HFFc6 (cell line): ENCODE data around the gene VPS33B. TPM values are rescaled to one million over a fixed set of nuclear protein-coding genes. Genes with fewer than 3 reads are reported as not detected.

Source experiments
- DNase-seq: peaks from one replicate; pipeline ENCODE4 v3.0.0-alpha.2; 2018
- H3K27ac Mint-ChIP-seq: 2 replicates; pipeline ENCODE4 v1.8.0; 2020; ENCODE audit warnings: mild to moderate bottlenecking, mixed read lengths
- H3K27me3 Mint-ChIP-seq: 2 replicates; pipeline ENCODE4 v1.8.0; 2021; ENCODE audit warnings: mild to moderate bottlenecking, moderate library complexity, mixed read lengths; ENCODE audit not compliant: insufficient read depth
- H3K36me3 Mint-ChIP-seq: 2 replicates; pipeline ENCODE4 v1.8.0; 2021; ENCODE audit warnings: low read depth, mixed read lengths
- H3K4me1 Mint-ChIP-seq: 2 replicates; pipeline ENCODE4 v1.8.0; 2020; ENCODE audit warnings: low read depth, mixed read lengths
- H3K4me3 Mint-ChIP-seq: 2 replicates; pipeline ENCODE4 v1.8.0; 2020; ENCODE audit warnings: mild to moderate bottlenecking, moderate library complexity, mixed read lengths
- H3K9me3 Mint-ChIP-seq: 2 replicates; pipeline ENCODE4 v1.8.0; 2020; ENCODE audit warnings: mild to moderate bottlenecking, mixed read lengths
- long read RNA-seq: library from polyadenylated mRNA; unstranded; transcript quantifications from one replicate; pipeline ENCODE4 v2.0.0, GENCODE V29; 2019
- total RNA-seq, 6 experiments: library from RNA; stranded (reverse); fragmentation: NEBNext Ultra II Directional; extraction: Animal tissue kit (Norgen Biotek cat#: 25700); gene quantifications; 2 replicates in 1 of 6; 3 replicates in 5 of 6; pipeline ENCODE4 v1.2.3, GENCODE V29; 2021
- TF ChIP-seq, protein P1 (sequence below): fragments of 200-600 bp; sonication (generic); IDR thresholded peaks from 2 replicates; pipeline ENCODE4 v1.5.0; 2021; ENCODE audit warnings: antibody characterized with exemption, mild to moderate bottlenecking

Gene VPS33B
- total RNA-seq: 10 to 100 TPM; 12.7 to 18.8 (median 16.2) TPM
- long read RNA-seq, transcript VPS33B-201 (23 exons, 2,767 nt): major isoform, 13 of 18 reads
- long read RNA-seq, partial matches to known transcripts: 3 of 18 reads
- long read RNA-seq, other reads (novel, unspliced or antisense): 0 of 18 reads

DNA sequence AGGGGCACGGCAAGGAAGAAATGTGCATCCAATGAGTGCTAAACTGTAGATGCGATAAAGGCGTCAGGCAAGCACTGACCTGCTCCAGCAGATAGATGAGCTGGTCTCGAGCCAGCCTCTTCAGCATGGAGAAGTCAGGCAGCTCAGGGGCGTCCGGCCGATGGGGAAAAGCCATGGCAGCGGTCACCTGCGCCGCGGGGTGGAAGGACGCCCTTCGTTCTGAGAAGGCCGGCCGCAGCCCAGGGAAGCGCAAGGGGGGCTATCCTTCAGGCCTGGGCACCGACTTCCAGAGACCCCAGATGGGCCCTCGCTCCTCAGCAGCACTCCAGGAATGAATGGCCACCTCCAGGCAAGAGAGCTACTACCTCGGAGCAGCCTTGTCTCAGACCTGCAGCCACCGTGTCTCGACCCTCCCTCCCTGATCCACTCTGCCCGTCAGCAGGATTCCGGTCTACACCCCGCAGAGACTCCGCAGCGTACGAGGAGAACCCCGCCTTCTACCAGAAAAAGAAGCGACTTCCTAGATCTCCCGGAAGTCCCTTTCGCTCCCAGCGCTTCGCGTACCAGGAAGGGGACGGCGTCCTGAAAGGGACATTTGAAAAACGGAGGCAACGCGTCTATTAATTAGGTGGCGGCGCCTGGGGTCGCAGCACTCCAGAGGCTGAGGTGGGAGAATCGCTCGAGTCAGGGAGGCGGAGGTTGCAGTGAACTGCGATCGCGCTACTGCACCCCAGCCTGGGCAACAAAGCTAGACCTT is at the start of gene VPS33B:
TSS of gene VPS33B (minus strand) at position 520 of the 757 bp plus-strand sequence. CDS start at position 175, 345 bp downstream.
- H3K27ac Mint-ChIP-seq: peak within 1 kb of the TSS; percentile 69
- TF ChIP-seq, protein P1, sequence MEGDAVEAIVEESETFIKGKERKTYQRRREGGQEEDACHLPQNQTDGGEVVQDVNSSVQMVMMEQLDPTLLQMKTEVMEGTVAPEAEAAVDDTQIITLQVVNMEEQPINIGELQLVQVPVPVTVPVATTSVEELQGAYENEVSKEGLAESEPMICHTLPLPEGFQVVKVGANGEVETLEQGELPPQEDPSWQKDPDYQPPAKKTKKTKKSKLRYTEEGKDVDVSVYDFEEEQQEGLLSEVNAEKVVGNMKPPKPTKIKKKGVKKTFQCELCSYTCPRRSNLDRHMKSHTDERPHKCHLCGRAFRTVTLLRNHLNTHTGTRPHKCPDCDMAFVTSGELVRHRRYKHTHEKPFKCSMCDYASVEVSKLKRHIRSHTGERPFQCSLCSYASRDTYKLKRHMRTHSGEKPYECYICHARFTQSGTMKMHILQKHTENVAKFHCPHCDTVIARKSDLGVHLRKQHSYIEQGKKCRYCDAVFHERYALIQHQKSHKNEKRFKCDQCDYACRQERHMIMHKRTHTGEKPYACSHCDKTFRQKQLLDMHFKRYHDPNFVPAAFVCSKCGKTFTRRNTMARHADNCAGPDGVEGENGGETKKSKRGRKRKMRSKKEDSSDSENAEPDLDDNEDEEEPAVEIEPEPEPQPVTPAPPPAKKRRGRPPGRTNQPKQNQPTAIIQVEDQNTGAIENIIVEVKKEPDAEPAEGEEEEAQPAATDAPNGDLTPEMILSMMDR: no peak

DNA sequence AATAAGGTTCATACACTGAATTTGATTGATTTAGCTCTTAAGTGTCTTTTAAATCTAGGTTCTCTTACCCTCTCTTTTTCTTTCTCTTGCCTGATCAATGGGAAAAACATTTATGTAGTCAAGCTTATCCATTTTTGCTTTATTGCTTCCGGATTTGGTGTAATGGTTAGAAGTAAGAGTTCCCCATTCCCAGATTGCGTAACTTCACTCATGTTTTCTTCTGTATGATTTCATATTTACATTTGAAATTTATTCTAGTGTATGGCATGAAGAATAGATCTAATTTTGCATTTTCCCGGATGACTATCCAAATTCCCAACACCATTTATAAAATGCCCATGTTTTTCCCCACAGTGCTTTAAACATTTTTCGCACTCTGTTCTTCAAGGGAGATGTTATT is 49.8 kb upstream of the VPS33B start:
- no peaks in the 10 kb centered on the region for H3K9me3 Mint-ChIP-seq
- TF ChIP-seq, protein P1: no peak
- no peak overlapping the region for H3K27ac Mint-ChIP-seq
- peaks cover 2% of the 10 kb centered on the region; the same call in 1 of the 2 replicates for H3K4me1 Mint-ChIP-seq
- DNase-seq: no peak
- H3K4me3 Mint-ChIP-seq: no peak overlapping the region
- no peaks in the 10 kb centered on the region for H3K36me3 Mint-ChIP-seq
- H3K27me3 Mint-ChIP-seq: peaks cover 6% of the 10 kb centered on the region

More for the DNA sequence above, at the start of gene VPS33B:
- H3K27me3 Mint-ChIP-seq: no peaks in the 10 kb centered on the region
- peak within 1 kb of the TSS; percentile 92 for H3K4me3 Mint-ChIP-seq
- H3K9me3 Mint-ChIP-seq: no peaks in the 10 kb centered on the region
- peaks cover 4% of the 10 kb centered on the region; the same call in 1 of the 2 replicates for H3K36me3 Mint-ChIP-seq
- peak; percentile 75 for DNase-seq
- H3K4me1 Mint-ChIP-seq: peaks cover 39% of the 10 kb centered on the region

DNA sequence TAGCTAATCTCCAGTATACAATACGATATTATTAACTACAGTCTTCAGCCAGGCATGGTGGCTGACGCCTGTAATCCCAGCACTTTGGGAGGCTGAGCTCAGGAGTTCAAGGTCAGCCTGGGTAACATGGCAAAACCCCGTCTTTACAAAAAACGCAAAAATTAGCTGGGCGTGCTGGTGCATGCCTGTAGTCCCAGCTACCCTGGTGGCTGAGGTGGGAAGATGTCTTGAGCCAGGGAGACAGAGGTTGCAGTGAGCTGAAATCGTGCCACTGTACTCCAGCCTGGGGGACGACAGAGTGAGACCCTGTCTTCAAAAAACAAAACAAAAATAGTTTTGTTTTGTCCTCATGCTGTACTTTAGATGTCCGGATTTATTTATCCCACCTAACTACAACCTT is 48.5 kb upstream of the VPS33B start:
- TF ChIP-seq, protein P1: no peak
- no peak overlapping the region for H3K27ac Mint-ChIP-seq
- no peak overlapping the region for H3K4me3 Mint-ChIP-seq
- H3K4me1 Mint-ChIP-seq: peaks cover 6% of the 10 kb centered on the region; the same call in 1 of the 2 replicates
- no peaks in the 10 kb centered on the region for H3K9me3 Mint-ChIP-seq
- no peaks in the 10 kb centered on the region for H3K36me3 Mint-ChIP-seq
- no peak for DNase-seq
- peaks cover 5% of the 10 kb centered on the region for H3K27me3 Mint-ChIP-seq

DNA sequence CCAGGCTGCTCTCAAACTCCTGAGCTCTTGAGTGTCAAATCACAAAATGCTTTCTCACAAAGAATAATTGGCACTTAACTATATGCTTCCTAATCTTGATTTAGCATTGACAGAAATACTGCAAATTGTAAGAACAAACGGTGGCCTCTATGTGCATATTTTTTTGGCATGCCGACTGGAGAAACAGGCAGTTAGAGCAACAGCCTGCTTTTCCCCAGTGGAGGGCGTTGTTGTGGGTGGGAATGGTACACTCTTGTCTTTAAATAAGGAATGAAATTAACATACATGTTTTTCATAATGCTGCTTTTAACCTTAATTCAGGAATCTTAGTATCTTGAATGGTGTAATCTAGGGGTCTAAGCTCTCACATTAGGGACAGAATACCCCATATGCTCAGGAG is 46.6 kb upstream of the VPS33B start:
- peaks cover 6% of the 10 kb centered on the region; the same call in 1 of the 2 replicates for H3K4me1 Mint-ChIP-seq
- H3K27me3 Mint-ChIP-seq: peaks cover 5% of the 10 kb centered on the region
- H3K9me3 Mint-ChIP-seq: no peaks in the 10 kb centered on the region
- no peak overlapping the region for H3K27ac Mint-ChIP-seq
- H3K36me3 Mint-ChIP-seq: no peaks in the 10 kb centered on the region
- TF ChIP-seq, protein P1: no peak; the same call in 1 of the 2 replicates
- H3K4me3 Mint-ChIP-seq: no peak overlapping the region
- no peak for DNase-seq

DNA sequence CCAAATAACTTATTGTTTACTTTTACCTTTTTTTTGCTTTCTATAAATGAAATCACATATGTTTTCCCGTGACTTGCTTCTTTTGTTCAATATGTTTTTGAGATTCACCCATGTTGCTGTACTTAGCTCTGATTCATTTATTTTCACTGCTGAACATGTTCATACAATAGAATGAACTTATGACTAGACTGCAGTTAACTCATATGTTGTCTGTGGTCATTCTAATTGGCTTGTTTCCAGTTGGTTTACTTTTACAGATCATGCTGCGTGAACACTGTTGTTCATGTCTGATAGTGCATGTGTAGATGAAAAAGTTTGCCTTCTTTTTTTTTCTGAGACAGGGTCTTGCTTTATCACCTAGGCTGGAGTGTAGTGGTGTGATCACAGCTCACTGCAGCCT is 46.0 kb upstream of the VPS33B start:
- DNase-seq: no peak
- TF ChIP-seq, protein P1: no peak
- H3K9me3 Mint-ChIP-seq: no peaks in the 10 kb centered on the region
- H3K36me3 Mint-ChIP-seq: no peaks in the 10 kb centered on the region
- peaks cover 6% of the 10 kb centered on the region; the same call in 1 of the 2 replicates for H3K4me1 Mint-ChIP-seq
- no peak overlapping the region for H3K4me3 Mint-ChIP-seq
- H3K27me3 Mint-ChIP-seq: peaks cover 5% of the 10 kb centered on the region
- H3K27ac Mint-ChIP-seq: no peak overlapping the region
